OCI-LY3 (cell line): Measurements from ENCODE around the gene ABI1.

Source experiments
- H2AFZ ChIP-seq: fragments of 200-600, 300-600 bp; shearing (Covaris generic); 2 replicates; pipeline ENCODE4 v1.6.0; 2014; ENCODE audit warnings: antibody characterized with exemption, low read depth, low read length
- H3K27ac ChIP-seq: fragments of 200-600, 300-600 bp; sonication (generic); 2 replicates; pipeline ENCODE4 v1.5.1; 2014; ENCODE audit warnings: mild to moderate bottlenecking, low read length, moderate library complexity, mixed read lengths
- H3K27me3 ChIP-seq: fragments of 200-600, 300-600 bp; sonication (generic); 2 replicates; pipeline ENCODE4 v1.6.1; 2014; ENCODE audit warnings: low read depth, low read length, mixed read lengths
- H3K36me3 ChIP-seq: fragments of 200-600, 300-600 bp; sonication (generic); replicated peaks from 2 replicates; pipeline ENCODE3; 2014; ENCODE audit warnings: low read depth, low read length, mixed read lengths
- H3K4me1 ChIP-seq: fragments of 300-600, 200-600 bp; sonication (generic); 2 replicates; pipeline ENCODE4 v1.6.1; 2014; ENCODE audit warnings: low read length, mixed read lengths
- H3K4me2 ChIP-seq: fragments of 200-600, 300-600 bp; sonication (generic); 2 replicates; pipeline ENCODE4 v1.6.1; 2014; ENCODE audit warnings: low read length, mixed read lengths
- H3K4me3 ChIP-seq: fragments of 300-600, 200-600 bp; sonication (generic); 2 replicates; pipeline ENCODE4 v1.5.1; 2014; ENCODE audit warnings: antibody characterized with exemption, mild to moderate bottlenecking, low read length, moderate library complexity
- H3K79me2 ChIP-seq: fragments of 300-600, 200-600 bp; shearing (Covaris generic); 2 replicates; pipeline ENCODE4 v1.6.1; 2014; ENCODE audit warnings: mild to moderate bottlenecking, low read length, mixed read lengths
- H3K9ac ChIP-seq: fragments of 300-600, 200-600 bp; shearing (Covaris generic); 2 replicates; pipeline ENCODE4 v1.6.0; 2014; ENCODE audit warnings: mild to moderate bottlenecking, low read length, moderate library complexity
- H3K9me3 ChIP-seq: fragments of 200-600, 300-600 bp; shearing (Covaris generic); 2 replicates; pipeline ENCODE4 v1.6.1; 2014; ENCODE audit warnings: low read length, mixed read lengths; ENCODE audit not compliant: insufficient read depth
- H4K20me1 ChIP-seq: fragments of 200-600, 300-600 bp; sonication (generic); 2 replicates; pipeline ENCODE4 v1.6.1; 2016; ENCODE audit warnings: low read length, mixed read lengths; ENCODE audit not compliant: insufficient read depth
- CTCF ChIP-seq: fragments of 200-600, 300-600 bp; sonication (generic); IDR thresholded peaks from 2 replicates; pipeline ENCODE4 v1.5.1; 2014; ENCODE audit warnings: antibody characterized with exemption, low read length, low read depth
- EZH2phosphoT487 ChIP-seq: fragments of 200-600 bp; shearing (Covaris generic); IDR thresholded peaks from 2 replicates; pipeline ENCODE4 v1.6.1; 2018; ENCODE audit warnings: antibody characterized with exemption, mixed run types, low read depth

ABI1 gene

GRCh38 chr10:26787362-26787761, 73.4 kb downstream of the ABI1 start:
- H4K20me1 ChIP-seq = peaks cover 94% of the 10 kb centered on the region
- no peaks in the 10 kb centered on the region for H3K9me3 ChIP-seq
- H2AFZ ChIP-seq = no peak overlapping the region
- H3K4me2 ChIP-seq = no peak overlapping the region
- TF ChIP-seq EZH2phosphoT487 = no peak
- no peak for TF ChIP-seq CTCF
- no peak overlapping the region for H3K9ac ChIP-seq
- H3K36me3 ChIP-seq = no peaks in the 10 kb centered on the region
- H3K4me3 ChIP-seq = no peak overlapping the region
- H3K27me3 ChIP-seq = no peaks in the 10 kb centered on the region
- H3K27ac ChIP-seq = no peak overlapping the region
- peaks cover 15% of the 10 kb centered on the region for H3K4me1 ChIP-seq
- H3K79me2 ChIP-seq = peaks cover 99% of the 10 kb centered on the region

- TF ChIP-seq EZH2phosphoT487 = no peak
- no peak for TF ChIP-seq CTCF
- Histone ChIP-seq H3K79me2 (peaks cover 100% of the 10 kb centered on the region), H3K9me3 (no peaks in the 10 kb centered on the region), H3K36me3 (peaks cover 4% of the 10 kb centered on the region), H3K4me1 (peaks cover 35% of the 10 kb centered on the region), H4K20me1 (peaks cover 98% of the 10 kb centered on the region), H3K27ac (peak overlapping the region; percentile 66), H3K4me2 (peak overlapping the region; percentile 48), H3K4me3 (no peak overlapping the region), H3K27me3 (no peaks in the 10 kb centered on the region), H3K9ac (no peak overlapping the region), H2AFZ (no peak overlapping the region)
These were observed 79.0 kb downstream of the ABI1 start for GRCh38 chr10:26781797-26782196.

- no peak overlapping the region; the same call in 1 of the 2 replicates for H3K9ac ChIP-seq
- peaks cover 99% of the 10 kb centered on the region for H3K79me2 ChIP-seq
- TF ChIP-seq CTCF = no peak
- TF ChIP-seq EZH2phosphoT487 = no peak
- H3K36me3 ChIP-seq = peaks cover 4% of the 10 kb centered on the region
- H2AFZ ChIP-seq = no peak overlapping the region
- peaks cover 35% of the 10 kb centered on the region for H3K4me1 ChIP-seq
- peak overlapping the region; percentile 48 for H3K4me2 ChIP-seq
- no peaks in the 10 kb centered on the region for H3K9me3 ChIP-seq
- H3K4me3 ChIP-seq = peak overlapping the region; percentile 39; the same call in 1 of the 2 replicates
- no peaks in the 10 kb centered on the region for H3K27me3 ChIP-seq
- peaks cover 95% of the 10 kb centered on the region for H4K20me1 ChIP-seq
- peak overlapping the region; percentile 66 for H3K27ac ChIP-seq
These were observed 79.8 kb downstream of the ABI1 start for GRCh38 chr10:26780793-26781601.

GRCh38 chr10:26780106-26780792, 80.5 kb downstream of the ABI1 start:
- Histone ChIP-seq H4K20me1 (peaks cover 95% of the 10 kb centered on the region), H3K27ac (peak overlapping the region; percentile 66), H2AFZ (no peak overlapping the region), H3K79me2 (peaks cover 99% of the 10 kb centered on the region), H3K9ac (no peak overlapping the region), H3K9me3 (no peaks in the 10 kb centered on the region), H3K4me3 (no peak overlapping the region), H3K4me1 (peaks cover 35% of the 10 kb centered on the region), H3K4me2 (peak overlapping the region; percentile 48; the same call in 1 of the 2 replicates), H3K27me3 (no peaks in the 10 kb centered on the region), H3K36me3 (peaks cover 4% of the 10 kb centered on the region)
- no peak for TF ChIP-seq CTCF
- TF ChIP-seq EZH2phosphoT487 = no peak
